Fibroblast of pulmonary artery (primary cell): ENCODE measurements around the gene MRPL53.

Source experiments
- DNase-seq: peaks from one replicate; pipeline ENCODE4 v3.0.0-alpha.2; 2010; ENCODE audit warnings: low read depth
- H3K4me3 ChIP-seq: replicated peaks from 2 replicates; pipeline ENCODE4 v1.5.1; 2011; ENCODE audit warnings: low read depth, mild to moderate bottlenecking, control low read depth, low read length, moderate library complexity
- TF ChIP-seq, protein P1 (sequence below): IDR thresholded peaks from 2 replicates; pipeline ENCODE4 v1.5.1; 2011; ENCODE audit warnings: mild to moderate bottlenecking, control low read depth, low read length, inconsistent platforms; ENCODE audit errors: missing control alignments

MRPL53 gene

DNA sequence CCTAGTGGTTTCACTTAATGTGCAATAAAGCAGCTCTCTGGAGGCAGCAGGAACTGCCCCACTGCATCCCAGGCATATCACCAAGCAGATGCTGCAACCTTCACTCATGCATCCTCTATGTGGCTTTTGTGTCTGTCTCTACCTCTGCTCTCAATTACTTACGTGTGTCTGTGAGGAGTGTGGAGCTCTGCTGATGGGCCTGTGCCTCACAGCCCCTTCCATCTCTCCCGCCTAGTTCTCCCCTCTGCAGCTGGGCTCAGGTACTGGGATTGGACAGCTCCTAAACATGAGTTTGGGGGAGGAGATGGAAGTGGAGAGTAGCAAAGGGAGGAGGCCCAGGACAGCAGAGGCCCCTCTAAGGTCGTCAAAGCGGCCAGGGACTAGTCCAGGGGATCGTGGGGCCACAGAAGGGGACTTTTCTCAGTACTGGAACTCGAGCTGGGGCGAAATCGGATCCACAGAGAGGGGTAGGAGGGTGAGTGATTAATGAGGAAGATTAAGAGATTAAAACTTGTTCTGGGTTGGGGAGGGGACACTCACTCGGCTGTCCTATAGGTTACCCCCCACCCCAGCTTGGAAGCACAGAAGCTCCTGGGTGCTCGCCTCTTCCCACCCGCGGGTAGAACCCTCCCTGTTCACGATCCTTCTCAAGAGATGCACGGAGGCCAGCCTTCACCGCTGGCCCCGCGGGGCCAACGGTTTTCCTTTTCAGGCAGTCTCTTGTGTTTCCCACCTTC lies 29.0 kb upstream of the MRPL53 start:
- peak overlapping the region; percentile 62 for H3K4me3 ChIP-seq
- TF ChIP-seq, protein P1, sequence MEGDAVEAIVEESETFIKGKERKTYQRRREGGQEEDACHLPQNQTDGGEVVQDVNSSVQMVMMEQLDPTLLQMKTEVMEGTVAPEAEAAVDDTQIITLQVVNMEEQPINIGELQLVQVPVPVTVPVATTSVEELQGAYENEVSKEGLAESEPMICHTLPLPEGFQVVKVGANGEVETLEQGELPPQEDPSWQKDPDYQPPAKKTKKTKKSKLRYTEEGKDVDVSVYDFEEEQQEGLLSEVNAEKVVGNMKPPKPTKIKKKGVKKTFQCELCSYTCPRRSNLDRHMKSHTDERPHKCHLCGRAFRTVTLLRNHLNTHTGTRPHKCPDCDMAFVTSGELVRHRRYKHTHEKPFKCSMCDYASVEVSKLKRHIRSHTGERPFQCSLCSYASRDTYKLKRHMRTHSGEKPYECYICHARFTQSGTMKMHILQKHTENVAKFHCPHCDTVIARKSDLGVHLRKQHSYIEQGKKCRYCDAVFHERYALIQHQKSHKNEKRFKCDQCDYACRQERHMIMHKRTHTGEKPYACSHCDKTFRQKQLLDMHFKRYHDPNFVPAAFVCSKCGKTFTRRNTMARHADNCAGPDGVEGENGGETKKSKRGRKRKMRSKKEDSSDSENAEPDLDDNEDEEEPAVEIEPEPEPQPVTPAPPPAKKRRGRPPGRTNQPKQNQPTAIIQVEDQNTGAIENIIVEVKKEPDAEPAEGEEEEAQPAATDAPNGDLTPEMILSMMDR, result no peak
- DNase-seq, result no peak

DNA sequence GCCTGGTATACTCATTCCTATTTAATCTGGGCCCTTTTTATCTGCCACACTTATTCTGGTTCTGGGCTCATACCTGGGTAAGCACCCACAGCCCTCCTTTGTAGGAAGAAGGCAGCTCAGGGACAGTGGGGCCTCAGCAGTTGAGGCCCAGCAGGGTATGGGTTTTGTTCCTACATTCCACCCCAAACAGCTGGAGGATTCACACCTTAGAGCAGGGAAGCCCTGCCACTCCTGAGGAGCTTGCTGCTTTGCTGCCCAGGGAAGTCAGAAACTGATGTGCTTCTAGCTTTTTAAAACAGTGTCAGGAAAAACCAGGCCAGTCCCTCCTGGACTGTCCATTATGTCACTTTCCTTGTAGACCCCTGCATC lies 28.1 kb upstream of the MRPL53 start:
- no peak overlapping the region for H3K4me3 ChIP-seq
- TF ChIP-seq, protein P1, result no peak
- no peak for DNase-seq

DNA sequence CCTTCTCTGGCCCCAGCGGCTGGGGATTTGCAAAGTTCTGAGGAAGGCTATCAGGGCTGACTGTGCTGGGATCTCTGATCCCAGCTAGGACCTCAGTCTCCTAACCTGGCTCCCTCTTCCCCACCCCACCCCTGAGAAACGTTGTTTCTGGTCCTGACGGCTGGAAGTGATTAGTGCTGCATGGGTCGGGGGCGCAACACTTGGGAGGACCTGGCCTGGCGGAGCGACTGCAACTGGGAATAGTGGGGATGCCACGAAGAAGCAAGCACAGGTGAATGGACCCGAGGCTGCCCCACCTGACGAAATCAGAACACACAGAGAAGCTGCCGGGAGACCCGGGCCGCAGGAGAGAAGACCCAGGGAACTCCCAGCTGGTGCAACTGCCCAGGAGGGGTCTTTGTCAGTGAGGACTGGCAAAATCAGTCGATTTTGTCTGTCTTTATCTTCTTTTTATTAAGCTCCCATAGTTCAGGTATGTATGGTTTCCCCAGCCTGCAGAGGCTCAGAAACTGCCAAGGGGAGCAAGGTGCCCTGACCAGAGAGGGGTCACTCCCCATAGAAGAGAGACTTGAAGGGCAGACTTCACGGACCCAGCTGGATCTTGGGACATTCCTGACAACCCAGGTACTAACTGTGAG lies 27.6 kb upstream of the MRPL53 start:
- H3K4me3 ChIP-seq, result no peak overlapping the region
- TF ChIP-seq, protein P1, result no peak
- DNase-seq, result no peak

DNA sequence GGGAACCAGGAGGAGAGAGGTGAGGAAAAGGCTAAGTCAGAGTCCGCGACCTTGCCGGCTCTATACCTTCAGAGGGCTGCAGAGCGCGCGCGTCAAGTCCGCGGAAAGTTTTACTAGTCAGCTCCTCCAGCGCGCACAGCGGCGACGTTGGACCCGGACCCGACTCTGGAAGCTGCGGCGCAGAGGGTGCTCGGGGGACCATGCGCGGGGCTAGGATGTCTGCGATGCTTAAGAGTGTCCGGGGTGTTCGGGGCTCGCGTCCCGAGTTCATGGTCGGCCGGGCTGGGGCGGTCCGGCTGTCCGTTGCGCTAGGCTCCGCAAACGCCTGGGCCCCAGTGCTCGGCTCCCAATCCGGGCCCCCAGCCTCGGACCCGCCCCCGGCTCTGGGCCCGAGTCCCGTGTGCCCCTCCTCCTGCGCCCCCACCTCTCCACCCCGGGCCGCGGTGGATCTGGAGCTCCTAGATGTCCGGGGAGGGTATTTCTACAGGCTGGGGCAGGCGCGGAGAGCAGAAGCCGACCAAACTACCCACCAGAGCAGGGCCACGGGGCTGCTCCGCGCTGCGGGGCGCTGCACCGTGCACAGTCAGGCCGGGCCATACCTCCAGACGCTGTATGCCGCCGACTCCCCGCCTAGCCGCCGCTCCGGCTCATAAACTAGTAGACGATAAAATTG lies 26.9 kb upstream of the MRPL53 start, which contains the start of gene LBX2:
LBX2 (minus strand) TSS at position 337 of the 673 bp plus-strand sequence; CDS start at position 271, 66 bp downstream.
- peak; percentile 20 for DNase-seq
- TF ChIP-seq, protein P1, result no peak
- peak within 1 kb of the TSS; percentile 40 for H3K4me3 ChIP-seq

DNA sequence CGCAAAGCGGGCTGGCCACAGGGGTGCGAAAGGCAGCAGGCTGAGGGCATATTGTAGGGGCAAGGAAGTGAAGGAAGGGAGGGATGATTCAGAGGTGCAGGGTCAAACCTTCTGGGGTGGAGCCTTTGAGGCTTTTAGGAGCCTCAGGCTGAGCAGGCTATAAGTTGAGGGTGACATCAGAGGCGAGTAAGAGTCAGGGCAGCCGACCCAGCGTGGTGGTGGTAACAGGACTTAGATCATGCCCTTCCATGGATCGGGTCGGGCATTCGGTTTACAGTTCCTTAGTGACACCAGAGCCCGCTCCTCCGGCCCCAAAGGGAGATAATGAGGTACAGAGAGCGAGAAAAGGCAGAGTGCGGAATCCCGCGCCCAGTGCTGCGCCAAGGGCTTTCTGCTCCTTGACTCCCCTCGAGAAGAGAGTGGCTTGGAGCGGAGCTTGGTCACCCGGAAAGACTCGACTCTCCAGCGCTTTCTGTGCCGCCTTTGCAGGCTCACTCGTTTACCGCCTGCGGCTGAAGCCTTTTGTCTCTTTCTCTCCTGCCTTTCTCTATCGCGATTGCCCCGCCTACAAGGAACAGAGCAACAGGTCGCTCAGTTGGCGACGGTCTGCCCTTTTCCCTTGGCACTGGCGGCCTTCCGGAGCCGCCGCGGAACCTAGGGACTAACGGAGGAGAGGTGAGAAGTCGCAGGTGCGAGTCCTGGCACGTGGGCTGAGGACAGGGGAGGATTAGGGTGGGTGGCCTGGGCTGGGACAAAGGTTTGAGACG lies 26.2 kb upstream of the MRPL53 start:
- DNase-seq, result peak; percentile 23
- TF ChIP-seq, protein P1, result no peak
- peak overlapping the region; percentile 40 for H3K4me3 ChIP-seq

DNA sequence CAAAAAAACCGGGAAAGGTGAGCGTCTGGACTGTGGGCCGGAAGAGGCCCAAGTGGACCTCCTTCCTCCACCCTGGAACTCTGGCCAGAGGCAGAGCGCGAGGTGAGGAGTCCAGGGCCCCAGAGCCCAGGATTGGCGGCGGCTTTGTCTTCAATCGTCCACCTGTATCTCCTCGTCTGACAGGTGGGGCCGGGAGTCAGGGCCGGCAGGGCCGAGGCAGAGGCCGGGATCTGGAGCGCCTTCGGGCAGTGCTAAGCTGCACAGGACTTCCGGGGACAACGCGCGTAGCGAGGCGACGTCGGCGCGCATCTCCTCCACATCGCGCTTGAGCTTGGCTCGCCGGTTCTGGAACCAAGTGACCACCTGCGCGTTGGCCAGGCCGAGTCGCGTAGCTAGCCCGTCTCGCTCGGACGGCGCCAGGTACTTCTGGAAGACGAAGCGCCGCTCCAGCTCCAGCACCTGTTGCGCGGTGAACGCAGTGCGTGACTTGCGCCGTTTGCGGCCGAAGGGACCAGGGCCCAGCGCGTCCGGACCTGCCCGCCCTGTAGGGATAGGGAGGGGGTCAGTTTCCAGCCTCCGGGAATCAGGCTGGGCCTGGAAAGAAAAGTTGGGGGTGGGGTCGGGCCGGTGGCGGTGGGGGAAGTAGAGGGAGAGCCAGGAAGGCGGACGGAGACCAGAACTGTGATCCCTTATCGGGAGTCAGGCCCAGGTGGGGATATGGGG lies 25.5 kb upstream of the MRPL53 start:
- DNase-seq, result no peak
- TF ChIP-seq, protein P1, result no peak

More for the DNA sequence above, 25.5 kb upstream of the MRPL53 start:
- H3K4me3 ChIP-seq, result peak overlapping the region; percentile 40
